ENCODE measurements around the gene KIF25.

- no peak for TF ChIP-seq CTCF (IDR thresholded peaks at IDR 0.05)
- no peak for TF ChIP-seq POLR2A (IDR thresholded peaks at IDR 0.05; ENCODE audit: low read depth)
- no peak for TF ChIP-seq EP300 (IDR thresholded peaks at IDR 0.05)
- no peak for TF ChIP-seq POLR2AphosphoS5 (IDR thresholded peaks at IDR 0.05)
Observed at GRCh38 chr6:168015009-168015408, 17.5 kb downstream of the KIF25 start.
